ENCODE results near the gene SLC15A5. TPM values are rescaled to one million over a fixed set of nuclear protein-coding genes. Genes with fewer than 3 reads are reported as not detected.

SLC15A5 gene
- total RNA-seq, 1 experiment from 2014 or later = not detected

DNA sequence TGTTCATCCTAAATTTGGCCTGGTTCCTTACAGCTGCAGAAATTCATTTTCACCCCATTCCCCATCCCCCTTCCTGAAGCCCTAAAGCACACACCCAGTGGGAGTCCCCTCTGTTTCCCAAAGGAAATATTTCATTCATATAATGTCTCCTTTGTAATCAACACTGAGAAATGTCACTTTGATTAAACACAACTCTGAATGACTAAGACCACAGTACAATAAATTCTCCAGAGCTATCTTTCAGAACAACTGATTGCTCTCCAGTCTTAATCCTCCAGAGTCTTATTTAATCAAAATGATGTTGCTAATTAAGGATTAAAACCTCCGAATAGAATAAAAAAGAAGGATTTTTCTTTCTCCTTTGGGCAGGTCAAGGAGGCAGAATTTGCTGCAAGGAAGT lies 6.4 kb downstream of the SLC15A5 start:
- no peak for DNase-seq (ENCODE audit: low read depth)
- in situ Hi-C loops (cut with HindIII; ENCODE audit: low pct_unique_long_range_greater_than_20kb, low sequenced_read_pairs) = no loop called here

DNA sequence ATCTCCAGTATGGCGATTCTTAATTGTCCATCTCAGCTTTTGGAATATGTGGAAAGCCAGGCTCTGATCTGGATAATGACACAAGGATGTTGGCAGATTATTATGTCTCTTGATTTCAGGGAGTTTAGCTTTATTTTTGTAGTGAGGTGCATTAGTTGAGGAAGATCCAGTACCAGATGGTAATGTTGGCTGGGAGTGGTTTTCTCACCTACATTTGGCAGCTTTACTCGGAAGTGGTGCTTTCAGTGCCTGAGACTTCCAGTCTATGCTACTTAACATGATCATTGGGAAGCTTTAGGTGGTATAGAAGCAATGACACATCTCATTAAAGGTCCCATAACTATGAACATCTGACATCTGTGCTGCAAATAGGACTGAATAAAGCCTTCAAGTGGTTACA lies 7.5 kb downstream of the SLC15A5 start:
- in situ Hi-C loops (cut with HindIII; ENCODE audit: low pct_unique_long_range_greater_than_20kb, low sequenced_read_pairs) = no loop called here
- DNase-seq (ENCODE audit: low read depth) = no peak

DNA sequence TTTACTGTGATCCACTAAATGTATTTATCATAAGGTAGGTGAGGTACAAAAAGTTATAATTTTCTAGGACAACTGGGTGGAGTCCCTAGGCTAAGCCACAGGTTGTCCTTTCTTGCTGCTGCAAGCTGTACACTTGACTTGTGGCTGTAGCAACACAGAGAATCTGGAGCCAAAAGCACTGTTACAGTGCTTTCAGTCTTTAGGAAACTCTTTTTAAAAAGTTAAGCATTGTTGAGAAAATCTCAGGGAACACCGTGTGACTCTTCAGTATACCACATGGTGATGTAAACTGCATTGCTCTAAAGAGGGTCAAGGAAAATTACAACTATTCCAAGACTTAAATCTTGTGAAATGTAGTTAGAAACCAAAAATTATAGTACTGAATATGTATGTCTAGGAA lies 11.4 kb downstream of the SLC15A5 start:
- no peak for DNase-seq (ENCODE audit: low read depth)
- in situ Hi-C loops (cut with HindIII; ENCODE audit: low pct_unique_long_range_greater_than_20kb, low sequenced_read_pairs) = no loop called here

DNA sequence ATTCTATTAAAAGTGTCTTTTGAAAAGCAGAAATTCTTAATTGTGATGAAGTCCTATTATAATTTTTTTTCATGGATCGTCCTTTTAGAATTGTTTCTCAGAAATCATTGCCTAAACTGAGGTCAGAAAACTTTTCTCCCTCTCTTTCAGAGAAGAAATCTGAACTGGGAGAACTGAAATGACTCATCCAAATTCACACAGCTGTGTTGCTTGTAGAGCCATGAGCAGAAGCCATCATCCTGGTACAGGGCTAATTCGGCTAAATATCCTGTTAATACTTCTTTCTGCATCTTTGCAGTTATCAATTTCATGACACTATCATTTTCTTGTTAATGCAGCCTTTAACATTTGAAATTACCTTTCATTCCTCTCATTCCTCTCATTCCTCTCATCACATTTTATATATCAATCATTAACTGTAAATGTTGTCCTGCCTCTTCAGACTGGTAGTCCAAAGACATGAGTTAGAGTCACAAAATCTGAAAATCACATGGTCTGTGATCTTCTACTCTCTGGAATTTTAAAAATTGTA lies 15.5 kb downstream of the SLC15A5 start:
- DNase-seq (ENCODE audit: low read depth) = peak; percentile 30
- in situ Hi-C loops (cut with HindIII; ENCODE audit: low pct_unique_long_range_greater_than_20kb, low sequenced_read_pairs) = no loop called here

DNA sequence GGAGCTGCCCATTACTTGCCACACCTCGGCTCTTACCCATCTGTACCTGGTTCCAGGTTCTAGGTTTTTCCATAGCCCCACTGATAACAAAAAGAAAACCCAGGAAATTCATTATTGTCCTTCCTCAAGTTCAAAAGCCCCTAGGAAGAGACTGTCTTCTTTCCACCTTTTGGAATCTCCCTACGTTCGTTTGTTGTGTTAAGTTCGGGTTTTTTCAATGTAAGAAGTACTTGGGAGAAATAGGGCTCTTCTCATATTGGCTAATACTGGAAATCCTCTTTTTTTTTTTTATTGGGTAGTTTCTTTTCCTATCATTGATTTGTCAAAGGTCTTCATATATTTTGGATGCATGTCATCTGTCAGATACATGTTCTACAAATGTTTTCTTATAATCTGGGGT lies 17.3 kb downstream of the SLC15A5 start:
- in situ Hi-C loops (cut with HindIII; ENCODE audit: low pct_unique_long_range_greater_than_20kb, low sequenced_read_pairs) = no loop called here
- DNase-seq (ENCODE audit: low read depth) = no peak

DNA sequence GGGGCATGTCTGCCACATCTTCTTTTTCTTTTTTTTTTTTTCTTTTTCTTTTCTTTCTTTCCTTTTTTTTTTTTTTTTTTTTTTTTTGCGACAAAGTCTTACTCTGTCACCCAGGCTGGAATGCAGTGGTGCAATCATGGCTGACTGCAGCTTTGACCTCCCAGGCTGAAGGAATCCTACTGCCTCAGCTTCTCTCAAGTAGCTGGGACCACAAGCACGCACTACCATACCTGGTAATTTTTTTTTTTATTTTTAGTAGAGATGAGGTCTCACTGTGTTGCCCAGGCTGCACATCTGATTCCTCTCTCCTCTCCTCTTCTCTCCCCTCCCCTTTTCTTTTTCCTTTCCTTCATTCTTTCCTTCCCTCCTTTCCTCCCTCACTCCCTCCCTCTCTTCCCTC lies 18.5 kb downstream of the SLC15A5 start:
- in situ Hi-C loops (cut with HindIII; ENCODE audit: low pct_unique_long_range_greater_than_20kb, low sequenced_read_pairs) = no loop called here
- no peak for DNase-seq (ENCODE audit: low read depth)

DNA sequence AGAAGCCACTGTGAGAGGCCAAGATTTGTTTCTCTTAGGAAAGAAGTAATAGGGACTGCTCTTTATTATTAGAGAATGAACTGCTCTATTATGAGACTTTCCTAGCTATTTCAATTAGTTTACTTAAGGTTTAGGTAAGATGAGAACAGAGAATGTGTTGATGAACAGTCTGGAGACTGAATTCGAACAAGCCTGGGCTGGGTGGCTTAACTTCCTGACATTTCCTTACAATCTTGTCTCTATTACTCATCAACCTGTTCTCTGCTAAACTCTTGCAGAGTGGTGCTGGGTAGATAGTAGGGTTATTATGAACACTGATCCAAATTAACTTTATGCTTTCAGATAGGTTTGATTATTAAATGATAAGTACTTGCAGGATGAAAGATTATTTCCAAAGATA lies 31.2 kb downstream of the SLC15A5 start:
- in situ Hi-C loops (cut with HindIII; ENCODE audit: low pct_unique_long_range_greater_than_20kb, low sequenced_read_pairs) = no loop called here
- DNase-seq (ENCODE audit: low read depth) = no peak

DNA sequence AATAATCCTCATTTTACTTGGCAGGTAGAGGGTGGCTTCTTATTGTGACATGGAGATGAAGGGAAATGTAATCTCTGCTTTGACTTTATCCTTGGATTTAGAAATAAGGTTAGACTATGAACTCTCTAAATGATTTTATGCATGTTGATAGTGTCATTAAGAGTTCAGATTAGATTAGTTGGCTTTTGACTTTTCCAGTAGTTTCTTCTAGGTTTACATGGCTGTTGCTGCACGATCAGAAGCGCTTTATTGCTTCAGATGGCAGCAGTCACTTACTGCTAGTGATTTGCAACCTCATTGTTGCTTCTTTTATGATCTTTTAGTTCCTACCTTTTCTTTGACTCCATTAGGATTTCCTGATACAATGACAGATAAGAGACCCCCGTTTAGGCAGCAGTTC lies 32.3 kb downstream of the SLC15A5 start:
- DNase-seq (ENCODE audit: low read depth) = no peak
- in situ Hi-C loops (cut with HindIII; ENCODE audit: low pct_unique_long_range_greater_than_20kb, low sequenced_read_pairs) = no loop called here

DNA sequence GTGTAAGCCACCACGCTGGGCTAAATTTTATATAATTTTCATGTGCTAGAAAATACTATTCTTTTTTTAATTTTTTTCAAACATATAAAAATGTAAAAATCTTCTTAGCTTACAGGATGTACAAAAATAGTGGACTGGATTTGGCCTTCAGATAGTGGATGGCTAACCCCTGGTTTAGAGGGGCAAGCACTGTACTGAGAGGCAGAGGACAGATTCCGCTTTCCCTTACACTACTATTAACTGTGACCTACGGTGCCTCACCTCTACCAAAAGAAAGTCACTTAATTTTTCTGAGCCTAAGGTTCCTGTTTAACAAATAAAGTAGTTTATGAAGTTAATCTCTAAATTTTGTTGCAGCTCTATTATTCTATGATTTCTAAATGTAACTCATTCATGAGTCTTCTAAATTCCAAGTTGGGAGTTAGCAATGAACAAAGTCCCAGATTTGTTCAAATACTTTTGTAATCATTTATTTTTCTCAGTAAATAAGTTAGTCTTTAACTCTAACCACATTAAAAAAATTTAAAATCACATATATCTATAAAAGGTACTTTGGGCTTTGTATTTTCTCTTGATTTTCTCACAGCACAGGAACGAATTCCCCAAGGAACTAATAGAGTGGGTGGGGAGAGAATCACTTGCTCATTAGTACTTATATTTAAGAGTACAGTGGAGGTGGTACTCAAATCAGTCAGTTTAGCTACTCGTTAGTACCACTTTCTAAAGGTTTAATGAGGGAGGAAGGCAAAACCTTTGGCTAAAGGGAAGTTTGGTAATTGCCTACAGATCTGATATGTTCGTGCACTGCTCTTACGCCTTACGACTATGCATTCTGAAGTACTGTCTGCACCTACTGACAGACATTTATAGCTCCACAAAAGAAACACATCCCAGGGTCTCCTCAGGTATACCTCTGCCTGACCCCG lies 33.7 kb downstream of the SLC15A5 start:
- in situ Hi-C loops (cut with HindIII; ENCODE audit: low pct_unique_long_range_greater_than_20kb, low sequenced_read_pairs) = no loop called here
- no peak for DNase-seq (ENCODE audit: low read depth)

DNA sequence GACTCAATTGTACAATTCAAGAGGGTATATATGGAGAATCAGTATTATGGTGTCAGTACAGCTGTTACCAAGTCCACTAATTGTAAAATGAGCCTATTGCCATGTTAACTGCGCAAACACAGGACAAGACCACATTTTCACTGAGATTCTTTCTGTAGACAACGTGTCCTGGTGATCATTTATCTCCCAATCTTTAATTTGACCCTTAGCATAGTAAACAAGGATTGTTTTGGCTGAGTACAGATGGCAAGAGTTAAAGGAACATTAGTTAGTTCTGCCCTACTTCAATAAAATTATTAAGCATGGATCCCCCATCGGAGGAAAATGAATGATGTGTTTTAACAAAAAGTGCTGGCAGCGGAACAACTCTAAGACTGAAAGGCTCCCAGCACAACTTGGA lies 36.1 kb downstream of the SLC15A5 start:
- no peak for DNase-seq (ENCODE audit: low read depth)
- in situ Hi-C loops (cut with HindIII; ENCODE audit: low pct_unique_long_range_greater_than_20kb, low sequenced_read_pairs) = no loop called here

DNA sequence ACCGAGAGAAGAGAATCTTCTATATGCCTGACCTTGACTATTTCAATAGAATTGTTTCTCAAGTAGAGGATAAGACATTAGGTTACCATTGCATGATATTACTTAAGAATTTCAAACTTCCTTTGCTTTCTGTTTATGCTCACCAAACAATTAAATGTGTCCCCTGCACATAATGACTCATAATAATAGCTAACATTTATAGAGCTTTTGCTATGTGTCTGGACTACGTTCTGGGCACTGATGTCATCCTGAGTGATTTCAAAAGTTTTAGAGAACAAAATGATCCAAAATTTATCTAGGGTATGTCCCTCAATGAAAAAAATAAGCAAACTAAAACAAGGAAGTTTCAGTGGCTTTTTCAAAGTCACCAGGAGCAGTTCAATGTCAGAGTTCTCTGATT lies 38.8 kb downstream of the SLC15A5 start:
- in situ Hi-C loops (cut with HindIII; ENCODE audit: low pct_unique_long_range_greater_than_20kb, low sequenced_read_pairs) = no loop called here

DNA sequence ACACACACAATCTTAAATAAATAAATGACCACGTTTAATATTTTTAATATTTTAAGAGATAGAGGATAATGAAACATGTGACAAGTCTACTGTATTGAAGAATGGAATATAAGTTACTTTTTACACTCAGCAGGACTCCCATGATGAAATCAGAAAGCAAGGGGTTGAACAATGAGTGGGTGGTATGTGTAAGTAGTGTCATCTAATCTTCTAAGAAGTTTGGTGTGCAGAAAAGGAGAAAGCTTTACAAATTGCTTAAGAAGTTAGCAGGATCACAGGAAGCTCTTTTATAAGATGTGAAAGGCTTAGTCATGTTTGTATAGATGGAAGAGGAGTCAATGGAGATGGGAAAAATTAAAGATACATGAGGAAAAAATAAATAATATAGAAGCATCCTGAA lies 47.8 kb downstream of the SLC15A5 start:
- DNase-seq (ENCODE audit: low read depth) = no peak
- in situ Hi-C loops (cut with HindIII; ENCODE audit: low pct_unique_long_range_greater_than_20kb, low sequenced_read_pairs) = no loop called here

More for the DNA sequence above, 38.8 kb downstream of the SLC15A5 start:
- no peak for DNase-seq (ENCODE audit: low read depth)

DNA sequence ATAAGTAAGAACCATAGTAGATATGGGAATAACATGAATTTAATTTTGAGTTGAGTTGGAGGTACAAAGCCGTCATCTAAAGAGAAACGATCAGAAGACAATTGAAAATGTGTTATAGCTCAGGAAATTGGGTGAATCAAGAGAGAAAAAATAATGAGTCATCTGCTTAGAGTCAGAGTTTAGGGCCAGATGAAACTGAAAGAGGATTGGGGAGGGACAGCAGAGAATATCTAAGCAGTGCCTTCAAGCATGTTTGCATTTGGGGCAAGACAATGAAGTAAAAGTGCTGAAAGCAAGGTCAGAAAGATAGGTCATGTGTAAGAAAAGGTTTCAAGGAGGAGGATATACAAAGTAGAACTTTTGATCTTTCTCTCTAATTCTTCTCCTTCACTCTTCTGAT lies 49.4 kb downstream of the SLC15A5 start:
- in situ Hi-C loops (cut with HindIII; ENCODE audit: low pct_unique_long_range_greater_than_20kb, low sequenced_read_pairs) = no loop called here
- DNase-seq (ENCODE audit: low read depth) = no peak

DNA sequence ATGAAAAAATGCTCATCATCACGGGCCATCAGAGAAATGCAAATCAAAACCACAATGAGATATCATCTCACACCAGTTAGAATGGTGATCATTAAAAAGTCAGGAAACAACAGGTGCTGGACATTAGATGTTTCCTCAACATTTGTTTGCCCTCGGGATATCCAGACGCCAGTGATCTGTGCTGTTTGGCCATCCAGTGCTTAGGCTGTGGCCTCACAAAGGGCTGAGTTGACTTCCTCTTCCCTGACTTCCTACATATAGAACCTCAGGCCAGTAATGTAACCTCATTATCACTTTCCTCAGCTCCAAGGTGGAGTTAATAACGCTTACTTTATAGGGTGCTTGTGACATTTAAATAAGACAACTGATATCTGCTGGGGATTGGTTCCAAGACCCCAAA lies 51.8 kb downstream of the SLC15A5 start:
- in situ Hi-C loops (cut with HindIII; ENCODE audit: low pct_unique_long_range_greater_than_20kb, low sequenced_read_pairs) = no loop called here
- no peak for DNase-seq (ENCODE audit: low read depth)

DNA sequence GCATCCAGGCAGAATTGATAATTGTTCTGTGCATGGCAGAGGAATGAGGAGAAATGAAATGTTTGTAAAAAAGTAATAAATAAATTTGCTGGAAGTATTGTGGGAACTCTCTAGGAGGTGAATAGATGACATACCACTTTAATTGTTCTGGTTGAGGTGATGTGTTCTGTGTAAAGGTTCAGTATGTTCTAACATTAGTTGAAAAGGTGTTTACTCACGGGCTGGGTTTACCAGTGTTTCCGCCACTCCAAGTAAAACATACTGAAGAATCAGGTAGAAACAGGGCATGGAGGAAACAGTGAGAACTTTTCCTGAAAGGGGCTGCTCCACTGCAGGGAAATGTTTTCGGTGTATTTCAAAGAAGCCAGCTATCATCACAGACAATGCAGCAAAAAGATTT lies 53.3 kb downstream of the SLC15A5 start:
- in situ Hi-C loops (cut with HindIII; ENCODE audit: low pct_unique_long_range_greater_than_20kb, low sequenced_read_pairs) = no loop called here
- DNase-seq (ENCODE audit: low read depth) = no peak

DNA sequence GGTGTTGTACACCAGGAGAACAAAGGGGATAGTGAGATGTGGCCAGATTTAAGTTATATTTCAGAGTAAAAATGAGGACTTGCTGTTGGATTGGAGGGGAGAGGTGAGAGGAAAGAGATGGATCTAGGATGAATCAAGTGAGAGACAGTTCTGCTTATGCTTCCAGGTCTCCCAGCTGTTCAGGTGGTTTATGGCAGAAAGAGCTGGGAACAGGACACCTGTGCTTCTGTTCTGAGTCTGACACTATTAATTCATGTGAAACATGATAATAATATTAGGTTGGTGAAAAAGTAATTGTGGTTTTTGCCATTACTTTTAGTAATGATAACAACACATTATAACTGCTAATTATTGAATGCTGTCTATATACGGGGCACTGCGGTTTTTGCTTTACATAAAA lies 55.7 kb downstream of the SLC15A5 start:
- in situ Hi-C loops (cut with HindIII; ENCODE audit: low pct_unique_long_range_greater_than_20kb, low sequenced_read_pairs) = no loop called here
- no peak for DNase-seq (ENCODE audit: low read depth)

DNA sequence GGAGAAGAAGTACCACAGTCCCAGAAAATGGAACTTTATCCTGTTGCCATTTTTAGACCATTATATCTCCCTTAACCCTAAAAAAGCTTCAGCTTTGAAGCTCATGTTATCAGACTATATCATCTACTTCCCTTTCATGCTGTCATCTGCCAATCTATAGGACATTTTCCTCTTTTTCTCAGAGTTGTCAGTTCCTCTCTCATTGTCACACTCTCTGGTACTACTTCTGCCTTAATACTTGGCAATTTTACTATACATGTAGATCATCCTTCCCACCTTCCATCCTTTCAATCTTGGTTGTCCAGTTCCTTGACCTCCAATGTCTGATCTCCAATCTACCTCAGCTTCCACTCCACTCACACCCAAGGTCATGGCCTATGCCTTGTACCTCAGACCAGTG lies 57.4 kb downstream of the SLC15A5 start:
- in situ Hi-C loops (cut with HindIII; ENCODE audit: low pct_unique_long_range_greater_than_20kb, low sequenced_read_pairs) = no loop called here
- no peak for DNase-seq (ENCODE audit: low read depth)

DNA sequence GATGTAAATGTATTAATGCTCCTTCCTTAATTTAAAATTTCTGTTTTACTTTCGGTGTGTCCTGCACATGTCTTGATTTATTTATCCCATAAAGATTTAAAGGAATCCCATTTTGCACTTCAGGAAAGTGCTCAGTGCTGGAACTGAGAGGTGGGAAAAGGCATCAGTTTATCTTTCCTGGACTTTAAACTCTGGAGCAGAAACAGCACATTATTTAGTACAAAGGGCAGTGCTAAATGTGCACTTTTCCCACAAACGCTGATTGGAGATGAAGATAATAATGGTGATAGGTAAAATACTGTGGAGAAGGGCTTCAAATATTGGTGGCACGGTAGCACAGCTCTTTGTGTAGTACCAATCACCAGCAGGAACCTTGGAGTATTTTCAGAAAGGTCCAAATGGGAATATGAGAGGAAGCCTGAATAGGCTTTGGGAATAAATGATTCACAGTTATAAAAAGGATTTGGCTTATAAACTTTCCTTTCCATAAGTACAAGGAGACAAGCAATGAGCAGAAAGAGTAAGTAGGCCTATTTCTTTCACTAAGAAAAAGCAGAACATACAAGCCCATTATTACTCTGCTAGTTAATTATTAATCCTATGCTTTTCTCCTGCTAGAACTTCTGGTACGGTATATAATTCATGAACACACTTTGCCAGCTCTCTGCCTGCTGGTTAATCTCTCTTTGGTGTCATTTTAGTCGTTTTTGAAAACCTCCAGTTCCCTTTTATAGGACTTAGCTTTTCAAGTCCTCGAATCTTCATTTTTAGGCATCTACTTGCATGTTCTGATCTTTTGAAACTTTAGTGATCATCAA lies 58.3 kb downstream of the SLC15A5 start:
- in situ Hi-C loops (cut with HindIII; ENCODE audit: low pct_unique_long_range_greater_than_20kb, low sequenced_read_pairs) = no loop called here
- DNase-seq (ENCODE audit: low read depth) = no peak

DNA sequence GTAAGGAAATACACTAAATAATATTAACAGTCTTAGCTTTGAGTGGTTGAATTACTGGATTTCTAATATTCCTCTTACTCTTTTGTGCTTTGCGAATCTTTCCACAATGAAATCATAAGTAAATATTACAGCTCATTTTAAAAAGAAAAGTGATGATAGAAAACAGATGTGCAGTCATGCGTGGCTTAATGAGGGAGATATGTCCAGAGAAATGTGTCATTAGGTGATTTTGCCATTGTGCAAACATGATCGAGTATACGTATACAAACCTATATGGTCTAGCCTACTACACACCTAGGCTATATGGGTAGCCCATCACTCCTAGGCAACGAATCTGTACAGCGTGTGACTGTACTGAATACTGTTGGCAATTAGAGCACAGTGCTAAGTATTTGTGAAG lies 59.3 kb downstream of the SLC15A5 start:
- in situ Hi-C loops (cut with HindIII; ENCODE audit: low pct_unique_long_range_greater_than_20kb, low sequenced_read_pairs) = no loop called here

More for the DNA sequence above, 59.3 kb downstream of the SLC15A5 start:
- DNase-seq (ENCODE audit: low read depth) = no peak

All from Caki2 (cell line).